Melanocyte of skin (primary cell): ENCODE results near the gene DCAF16. TPM values are rescaled to one million over a fixed set of nuclear protein-coding genes. Genes with fewer than 3 reads are reported as not detected.

ENCODE experiments used
- total RNA-seq, 2 donors: library from RNA; depleted of rRNA; stranded (reverse); fragments of >200 nt; gene quantifications; 2 replicates each; pipeline ENCODE4 v1.2.3, GENCODE V29; 2012

DCAF16 gene
- total RNA-seq, result 10 to 100 TPM; 22.7 to 26.3 TPM

DNA sequence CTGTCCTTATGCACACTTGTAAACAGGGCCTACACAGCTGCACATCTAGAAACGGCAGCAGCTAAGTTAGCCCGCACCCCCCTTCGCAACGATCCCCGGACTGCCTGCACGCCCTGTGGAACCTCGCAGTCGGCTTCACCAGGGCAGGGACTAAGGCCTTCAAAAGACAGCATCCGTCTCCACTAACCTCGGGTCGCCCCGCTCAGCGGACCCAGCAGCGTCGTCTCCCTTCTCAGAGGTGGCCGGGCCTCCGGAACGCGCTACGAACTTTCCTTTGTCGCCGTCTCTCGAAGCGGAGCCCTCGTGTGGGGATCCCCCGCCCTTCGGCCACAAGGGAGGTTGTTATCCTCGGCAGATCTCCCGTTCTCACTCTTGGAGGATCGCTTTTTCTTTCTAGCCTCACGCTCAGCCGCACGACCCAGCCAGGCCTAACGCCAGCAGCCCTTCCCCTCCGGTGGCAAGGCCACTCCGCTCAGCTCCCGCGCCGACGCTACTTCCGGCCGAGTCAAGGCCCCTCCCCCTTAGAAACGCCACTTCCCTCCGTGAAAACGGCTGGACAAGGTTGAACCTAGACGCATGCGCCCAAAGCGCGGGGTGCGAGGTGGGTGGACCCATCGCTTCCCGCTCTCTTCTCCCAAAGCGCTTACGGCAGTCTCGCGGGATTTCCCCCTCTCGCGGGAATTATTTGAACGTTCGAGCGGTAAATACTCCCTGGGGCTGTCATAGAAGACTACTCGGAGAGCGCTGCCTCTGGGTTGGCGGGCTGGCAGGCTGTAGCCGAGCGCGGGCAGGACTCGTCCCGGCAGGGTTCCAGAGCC, at the start of gene DCAF16, which contains the start of gene NCAPG:
Gene DCAF16, minus strand, starts transcription at position 498 of the 818 bp plus-strand sequence. CDS start 6,616 bp downstream, outside the sequence.
Gene NCAPG, plus strand, starts transcription at position 720 of the 818 bp plus-strand sequence. CDS start 99 bp downstream, outside the sequence.

DNA sequence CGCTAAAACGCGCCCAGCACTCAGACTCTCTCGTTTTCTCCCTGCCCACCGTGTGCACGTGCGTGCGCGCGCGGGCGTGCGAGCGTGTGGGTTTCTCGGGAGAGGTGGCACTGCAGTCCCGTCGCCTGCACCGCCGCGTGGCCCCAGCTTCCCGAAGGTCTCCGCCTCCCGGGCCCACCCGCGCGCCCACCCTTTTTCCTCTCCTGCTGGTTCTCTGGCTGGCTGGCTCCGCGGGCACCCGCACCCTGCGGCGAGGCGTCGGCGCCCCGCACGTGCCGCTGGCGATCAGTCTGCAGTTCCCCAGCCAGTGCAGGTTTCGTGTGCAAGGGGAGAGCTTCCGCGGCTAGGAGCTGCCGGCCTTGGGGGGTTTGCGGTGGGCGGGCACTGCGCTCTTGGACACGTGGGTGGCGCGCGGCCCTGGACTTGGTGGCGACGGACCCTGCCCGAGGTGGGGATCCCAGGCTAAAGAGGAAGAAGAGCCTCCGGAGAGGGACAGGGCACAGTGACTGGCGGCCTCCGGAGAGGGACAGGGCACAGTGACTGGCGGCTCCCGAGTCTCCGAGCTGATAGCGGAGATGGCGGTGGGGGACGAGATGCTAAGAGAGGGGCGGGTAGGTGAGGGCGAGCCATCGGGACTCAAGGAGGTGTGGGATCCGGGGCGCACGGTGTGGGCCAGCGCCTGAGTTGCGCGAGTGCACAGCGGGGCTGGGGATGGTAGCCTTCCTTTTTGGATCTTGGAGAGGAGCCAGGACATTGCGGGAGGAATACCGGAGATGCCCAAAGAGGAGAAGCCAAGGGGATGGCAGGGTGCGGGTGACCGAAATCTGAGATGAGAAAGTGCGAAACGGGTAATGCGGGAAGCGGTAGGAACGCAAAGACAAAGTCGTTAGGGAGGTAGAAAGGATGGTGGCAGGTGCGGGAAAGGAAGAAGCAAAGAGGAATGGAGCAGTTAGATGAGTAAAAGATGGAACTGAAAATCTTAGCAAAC, 29.0 kb downstream of the DCAF16 start, which contains the start of gene FAM184B:
Gene FAM184B, minus strand, starts transcription at position 322 of the 988 bp plus-strand sequence. CDS start 322 bp downstream, outside the sequence.

Other genes with a start within 250 kb of the DCAF16 start
- 100 to 1,000 TPM; 449 to 633 TPM for gene LAP3, start 233.6 kb downstream of the DCAF16 start, total RNA-seq
- gene MED28, start 196.1 kb downstream of the DCAF16 start, total RNA-seq, result 1 to 10 TPM; 5.9 to 8.0 TPM
- gene FAM184B, start 29.1 kb downstream of the DCAF16 start, total RNA-seq, result under 1 TPM; 0.67 to 0.69 TPM
- gene NCAPG, start 222 bp upstream of the DCAF16 start, total RNA-seq, result 10 to 100 TPM; 33.7 to 59.6 TPM
- gene LCORL, start 211.0 kb upstream of the DCAF16 start, total RNA-seq, result 10 to 100 TPM; 12.0 to 13.4 TPM